PFSK-1 (cell line): ENCODE results near the gene TMEM242.

Experiments
- FOXP2 ChIP-seq: optimal IDR thresholded peaks from 2 replicates; pipeline ENCODE3; 2011; ENCODE audit warnings: borderline replicate concordance, control low read depth, inconsistent platforms; ENCODE audit not compliant: insufficient read depth; ENCODE audit errors: extremely low read length, extremely low read depth
- POLR2AphosphoS5 ChIP-seq: IDR thresholded peaks from 2 replicates; pipeline ENCODE4 v1.6.1; 2012; ENCODE audit warnings: low read depth, mild to moderate bottlenecking, control low read depth, low read length, moderate library complexity
- SIN3A ChIP-seq: IDR thresholded peaks from 2 replicates; pipeline ENCODE4 v1.6.1; 2012; ENCODE audit warnings: mild to moderate bottlenecking, low read length, moderate library complexity, borderline replicate concordance; ENCODE audit not compliant: insufficient read depth
- TAF1 ChIP-seq: IDR thresholded peaks from 2 replicates; pipeline ENCODE4 v1.6.1; 2012; ENCODE audit warnings: low read length, control low read depth, borderline replicate concordance; ENCODE audit not compliant: insufficient read depth
- TF ChIP-seq, protein P1 (sequence below), 2 experiments: IDR thresholded peaks; 2 replicates each; pipeline versions ENCODE4 v1.6.1 to v1.8.0; 2011 to 2012; ENCODE audit warnings: low read depth in 2 of 2, low read length in 2 of 2, control low read depth in 1 of 2, inconsistent platforms in 1 of 2, mild to moderate bottlenecking in 1 of 2, moderate library complexity in 1 of 2; ENCODE audit not compliant: insufficient read depth in 1 of 2

DNA sequence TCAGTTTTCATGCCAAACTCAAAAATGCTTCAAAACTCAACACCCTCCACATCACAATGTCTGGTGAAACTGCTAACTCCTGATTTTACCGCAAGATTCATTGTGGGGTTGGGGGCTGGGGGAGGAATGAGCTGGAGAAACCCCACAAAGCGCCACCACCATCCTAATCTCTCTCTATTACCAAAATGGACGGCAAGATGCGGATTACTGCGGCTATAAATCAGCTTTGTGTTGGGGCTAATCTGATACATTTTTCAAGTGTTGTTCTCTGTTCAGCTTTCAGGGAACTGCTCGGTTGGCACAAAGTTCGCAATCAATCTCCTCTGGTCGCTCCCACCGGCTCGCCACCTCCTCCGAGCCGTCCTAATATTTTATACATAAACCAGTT, 83.7 kb downstream of the TMEM242 start:
- TF ChIP-seq POLR2AphosphoS5, result no peak
- no peak for TF ChIP-seq SIN3A
- TF ChIP-seq, protein P1, sequence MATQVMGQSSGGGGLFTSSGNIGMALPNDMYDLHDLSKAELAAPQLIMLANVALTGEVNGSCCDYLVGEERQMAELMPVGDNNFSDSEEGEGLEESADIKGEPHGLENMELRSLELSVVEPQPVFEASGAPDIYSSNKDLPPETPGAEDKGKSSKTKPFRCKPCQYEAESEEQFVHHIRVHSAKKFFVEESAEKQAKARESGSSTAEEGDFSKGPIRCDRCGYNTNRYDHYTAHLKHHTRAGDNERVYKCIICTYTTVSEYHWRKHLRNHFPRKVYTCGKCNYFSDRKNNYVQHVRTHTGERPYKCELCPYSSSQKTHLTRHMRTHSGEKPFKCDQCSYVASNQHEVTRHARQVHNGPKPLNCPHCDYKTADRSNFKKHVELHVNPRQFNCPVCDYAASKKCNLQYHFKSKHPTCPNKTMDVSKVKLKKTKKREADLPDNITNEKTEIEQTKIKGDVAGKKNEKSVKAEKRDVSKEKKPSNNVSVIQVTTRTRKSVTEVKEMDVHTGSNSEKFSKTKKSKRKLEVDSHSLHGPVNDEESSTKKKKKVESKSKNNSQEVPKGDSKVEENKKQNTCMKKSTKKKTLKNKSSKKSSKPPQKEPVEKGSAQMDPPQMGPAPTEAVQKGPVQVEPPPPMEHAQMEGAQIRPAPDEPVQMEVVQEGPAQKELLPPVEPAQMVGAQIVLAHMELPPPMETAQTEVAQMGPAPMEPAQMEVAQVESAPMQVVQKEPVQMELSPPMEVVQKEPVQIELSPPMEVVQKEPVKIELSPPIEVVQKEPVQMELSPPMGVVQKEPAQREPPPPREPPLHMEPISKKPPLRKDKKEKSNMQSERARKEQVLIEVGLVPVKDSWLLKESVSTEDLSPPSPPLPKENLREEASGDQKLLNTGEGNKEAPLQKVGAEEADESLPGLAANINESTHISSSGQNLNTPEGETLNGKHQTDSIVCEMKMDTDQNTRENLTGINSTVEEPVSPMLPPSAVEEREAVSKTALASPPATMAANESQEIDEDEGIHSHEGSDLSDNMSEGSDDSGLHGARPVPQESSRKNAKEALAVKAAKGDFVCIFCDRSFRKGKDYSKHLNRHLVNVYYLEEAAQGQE (IDR thresholded peaks at IDR 0.05; ENCODE audit: insufficient read depth in 1 of 2, low read depth in 2 of 2, low read length in 2 of 2), result no peak
- TF ChIP-seq TAF1, result no peak
- TF ChIP-seq FOXP2, result no peak
